Right lobe of liver (tissue), 6 donors: ENCODE measurements around the gene CHST11. TPM values are rescaled to one million over a fixed set of nuclear protein-coding genes. Genes with fewer than 3 reads are reported as not detected.

Experiments used
- ATAC-seq, 4 donors: fragments of 200-7000 bp; cut with Tn5 transposase; one replicate each; pipeline ENCODE4 v1.9.1; 2020; ENCODE audit warnings: mild to moderate bottlenecking in 4 of 4, moderate library complexity in 4 of 4
- DNase-seq, 3 donors: peaks; one replicate each; pipeline ENCODE4 v3.0.0-alpha.2; 2020
- H3K27ac ChIP-seq, 3 donors: fragments of 200-600 bp; one replicate each; pipeline ENCODE4 v1.8.0; 2022
- H3K27me3 ChIP-seq, 2 donors: fragments of 200-600 bp; one replicate each; pipeline ENCODE4 v1.8.0; 2022
- H3K36me3 ChIP-seq, 4 donors: fragments of 200-600 bp; sonication (generic) in 1 of 4; one replicate each; pipeline versions ENCODE4 v1.5.1 to v1.8.0; 2017 to 2022; ENCODE audit warnings: control low read depth in 1 of 4
- H3K4me1 ChIP-seq, 4 donors: fragments of 200-600 bp; sonication (generic) in 1 of 4; one replicate each; pipeline versions ENCODE4 v1.5.1 to v1.8.0; 2017 to 2022; ENCODE audit warnings: control low read depth in 1 of 4
- H3K4me3 ChIP-seq, 3 donors: fragments of 200-600 bp; one replicate each; pipeline ENCODE4 v1.8.0; 2022
- H3K9me3 ChIP-seq, 4 donors: fragments of 200-600 bp; sonication (generic) in 1 of 4; one replicate each; pipeline versions ENCODE4 v1.5.1 to v1.8.0; 2017 to 2022; ENCODE audit warnings: control low read depth in 1 of 4
- CTCF ChIP-seq, 4 donors: fragments of 200-600 bp in 3 of 4; fragments of 450-650 bp in 1 of 4; IDR thresholded peaks; one replicate each; pipeline versions ENCODE4 v1.5.1 to v1.8.0; 2016 to 2022; ENCODE audit warnings: antibody characterized with exemption in 4 of 4, mild to moderate bottlenecking in 2 of 4
- POLR2A ChIP-seq: fragments of 450-650 bp; IDR thresholded peaks from one replicate; pipeline ENCODE4 v1.6.1; 2017; ENCODE audit warnings: antibody characterized with exemption, mild to moderate bottlenecking
- WGBS: methylation state at CpG from one replicate; pipeline ENCODE4 v1.1.6; 2018; ENCODE audit warnings: low coverage, low lambda C conversion rate; ENCODE audit not compliant: insufficient coverage; ENCODE audit errors: missing lambda C conversion rate; 5-methylcytosine and 5-hydroxymethylcytosine counted together
- intact Hi-C, 2 donors: fragments of 100-400 bp; cut with DNase I; formaldehyde crosslinking; loops; one replicate each; pipeline versions ENCODE4 v1.11.2 to v1.14.1; 2022
- total RNA-seq, 6 experiments: library from RNA; depleted of rRNA in 2 of 6; stranded (reverse); fragments of >200 nt in 2 of 6; fragmentation: NEBNext Ultra II Directional in 3 of 6; extraction: Animal tissue kit (Norgen Biotek cat#: 25700) in 3 of 6; gene quantifications; one replicate each; pipeline versions ENCODE4 v1.1.0 to v1.2.4, GENCODE V29; 2016 to 2023
- donor health status: DM: no; HTN: yes; CAD: no.
- donor health status: DM: no; HTN: no; CAD: no.
- donor health status: DM: no; HTN: no; CAD: no.
- donor health status: DM: no; HTN: yes; CAD: no.
- donor health status: DM: no; HTN: yes; CAD: no.

CHST11 gene
- total RNA-seq, 6 experiments from 2014 or later = 0.57 to 10.4 (median 3.5) TPM

GRCh38 chr12:104463368-104463767 lies 6.6 kb downstream of the CHST11 start:
- WGBS = 73% methylated on average over 1 of the region's 1 CpG
- Histone ChIP-seq H3K4me3 (no peak overlapping the region), H3K27me3 (peaks cover 0 to 3% of the 10 kb centered on the region in 2 donors), H3K9me3 (no peaks in the 10 kb centered on the region), H3K4me1 (no peaks in the 10 kb centered on the region), H3K36me3 (no peaks in the 10 kb centered on the region), H3K27ac (peak overlapping the region in 2 of 3 donors; percentile 20 to 27)
- TF ChIP-seq CTCF (IDR thresholded peaks at IDR 0.05) (no peak), POLR2A (no peak)
- no peak for DNase-seq
- no peak for ATAC-seq
- intact Hi-C loops = no loop called here

GRCh38 chr12:104464899-104465298 lies 8.2 kb downstream of the CHST11 start:
- H3K36me3 ChIP-seq = no peaks in the 10 kb centered on the region
- 67% methylated on average over 3 of the region's 3 CpGs for WGBS
- H3K9me3 ChIP-seq = no peaks in the 10 kb centered on the region
- no peak for TF ChIP-seq POLR2A
- no peak for TF ChIP-seq CTCF (IDR thresholded peaks at IDR 0.05)
- intact Hi-C loops = no loop called here
- H3K27me3 ChIP-seq = no peaks in the 10 kb centered on the region
- ATAC-seq = no peak
- DNase-seq = no peak
- no peak overlapping the region for H3K4me3 ChIP-seq
- no peaks in the 10 kb centered on the region for H3K4me1 ChIP-seq
- no peak overlapping the region for H3K27ac ChIP-seq

GRCh38 chr12:104466709-104467345 lies 10.1 kb downstream of the CHST11 start:
- no peaks in the 10 kb centered on the region for H3K4me1 ChIP-seq
- no peak overlapping the region for H3K27ac ChIP-seq
- intact Hi-C loops = no loop called here
- H3K36me3 ChIP-seq = no peaks in the 10 kb centered on the region
- no peaks in the 10 kb centered on the region for H3K27me3 ChIP-seq
- H3K9me3 ChIP-seq = no peaks in the 10 kb centered on the region
- ATAC-seq = no peak
- 51% methylated on average over 2 of the region's 2 CpGs for WGBS
- no peak overlapping the region for H3K4me3 ChIP-seq
- TF ChIP-seq POLR2A = no peak
- no peak for TF ChIP-seq CTCF (IDR thresholded peaks at IDR 0.05)
- no peak for DNase-seq

GRCh38 chr12:104467346-104467837 lies 10.6 kb downstream of the CHST11 start:
- ATAC-seq (no peak), DNase-seq (no peak)
- Histone ChIP-seq H3K4me1 (no peaks in the 10 kb centered on the region), H3K9me3 (no peaks in the 10 kb centered on the region), H3K4me3 (no peak overlapping the region), H3K27ac (no peak overlapping the region), H3K36me3 (no peaks in the 10 kb centered on the region), H3K27me3 (no peaks in the 10 kb centered on the region)
- intact Hi-C loops = no loop called here
- TF ChIP-seq CTCF (IDR thresholded peaks at IDR 0.05) (no peak), POLR2A (no peak)
- WGBS = 38% methylated on average over 5 of the region's 5 CpGs
